GM21717 (cell line): Measurements from ENCODE around the gene PKP2.

ENCODE experiments used
- ATAC-seq: cut with Tn5 transposase; IDR thresholded peaks from one replicate; pipeline ENCODE4 v1.9.1; 2021; ENCODE audit warnings: mild to moderate bottlenecking, moderate library complexity; ENCODE audit not compliant: unreplicated experiment

The PKP2 gene

GRCh38 chr12:32756476-32757066 is 140.0 kb downstream of the PKP2 start:
- no peak for ATAC-seq

GRCh38 chr12:32755654-32756475 is 140.7 kb downstream of the PKP2 start, which contains the start of gene YARS2:
Gene YARS2, minus strand, starts transcription at chr12:32755897. Its CDS starts 23 bp downstream, at chr12:32755874.
- ATAC-seq = peak; percentile 90

- ATAC-seq = peak; percentile 68
These were observed 141.4 kb downstream of the PKP2 start for GRCh38 chr12:32755051-32755653.

- ATAC-seq = no peak
These were observed 142.5 kb downstream of the PKP2 start for GRCh38 chr12:32754111-32754510.

GRCh38 chr12:32753605-32754004 is 143.0 kb downstream of the PKP2 start:
- ATAC-seq = no peak

- no peak for ATAC-seq
These were observed 153.3 kb downstream of the PKP2 start for GRCh38 chr12:32743264-32743663.

- ATAC-seq = no peak
These were observed 154.4 kb downstream of the PKP2 start for GRCh38 chr12:32742133-32742532.
